ENCODE data around the gene AZGP1. TPM values are rescaled to one million over a fixed set of nuclear protein-coding genes. Genes with fewer than 3 reads are reported as not detected.

AZGP1 gene
- total and polyA plus RNA-seq, 2 of the 13 experiments (the other 11 are each of a cell fraction or from before 2014, with no cell fraction given): 93.8 to 229 TPM

DNA sequence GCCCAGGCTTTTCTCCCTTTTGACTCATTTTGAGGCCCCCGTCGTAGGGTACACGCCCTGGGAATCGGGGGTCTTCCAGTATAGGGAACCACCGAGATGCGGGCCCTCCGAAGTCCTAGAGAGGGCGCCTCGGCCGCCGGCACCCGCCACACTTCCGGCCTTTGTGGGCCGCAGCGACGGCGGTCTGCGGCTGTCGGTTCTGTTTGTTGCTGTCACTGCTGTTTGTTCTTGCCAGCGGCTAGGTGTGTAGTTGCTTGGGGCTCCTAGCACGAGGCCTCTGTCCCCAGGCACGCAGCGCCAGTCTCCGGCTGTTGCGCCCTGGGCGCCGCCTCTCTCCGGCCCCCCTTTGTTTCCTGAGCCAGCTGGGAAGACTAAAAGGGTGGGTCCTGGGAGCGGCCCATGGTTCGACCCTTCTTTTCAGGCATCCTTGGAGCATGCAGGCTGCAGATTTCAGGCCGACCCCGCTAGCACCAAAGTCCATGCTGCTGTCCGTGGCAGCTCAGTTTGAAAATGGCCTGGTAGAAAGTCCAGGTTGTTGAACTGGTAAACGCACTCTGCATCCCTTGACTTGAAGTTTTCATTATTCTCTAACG lies 21.8 kb upstream of the AZGP1 start (continued):
- TF ChIP-seq, protein P1, sequence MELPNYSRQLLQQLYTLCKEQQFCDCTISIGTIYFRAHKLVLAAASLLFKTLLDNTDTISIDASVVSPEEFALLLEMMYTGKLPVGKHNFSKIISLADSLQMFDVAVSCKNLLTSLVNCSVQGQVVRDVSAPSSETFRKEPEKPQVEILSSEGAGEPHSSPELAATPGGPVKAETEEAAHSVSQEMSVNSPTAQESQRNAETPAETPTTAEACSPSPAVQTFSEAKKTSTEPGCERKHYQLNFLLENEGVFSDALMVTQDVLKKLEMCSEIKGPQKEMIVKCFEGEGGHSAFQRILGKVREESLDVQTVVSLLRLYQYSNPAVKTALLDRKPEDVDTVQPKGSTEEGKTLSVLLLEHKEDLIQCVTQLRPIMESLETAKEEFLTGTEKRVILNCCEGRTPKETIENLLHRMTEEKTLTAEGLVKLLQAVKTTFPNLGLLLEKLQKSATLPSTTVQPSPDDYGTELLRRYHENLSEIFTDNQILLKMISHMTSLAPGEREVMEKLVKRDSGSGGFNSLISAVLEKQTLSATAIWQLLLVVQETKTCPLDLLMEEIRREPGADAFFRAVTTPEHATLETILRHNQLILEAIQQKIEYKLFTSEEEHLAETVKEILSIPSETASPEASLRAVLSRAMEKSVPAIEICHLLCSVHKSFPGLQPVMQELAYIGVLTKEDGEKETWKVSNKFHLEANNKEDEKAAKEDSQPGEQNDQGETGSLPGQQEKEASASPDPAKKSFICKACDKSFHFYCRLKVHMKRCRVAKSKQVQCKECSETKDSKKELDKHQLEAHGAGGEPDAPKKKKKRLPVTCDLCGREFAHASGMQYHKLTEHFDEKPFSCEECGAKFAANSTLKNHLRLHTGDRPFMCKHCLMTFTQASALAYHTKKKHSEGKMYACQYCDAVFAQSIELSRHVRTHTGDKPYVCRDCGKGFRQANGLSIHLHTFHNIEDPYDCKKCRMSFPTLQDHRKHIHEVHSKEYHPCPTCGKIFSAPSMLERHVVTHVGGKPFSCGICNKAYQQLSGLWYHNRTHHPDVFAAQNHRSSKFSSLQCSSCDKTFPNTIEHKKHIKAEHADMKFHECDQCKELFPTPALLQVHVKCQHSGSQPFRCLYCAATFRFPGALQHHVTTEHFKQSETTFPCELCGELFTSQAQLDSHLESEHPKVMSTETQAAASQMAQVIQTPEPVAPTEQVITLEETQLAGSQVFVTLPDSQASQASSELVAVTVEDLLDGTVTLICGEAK (IDR thresholded peaks at IDR 0.05): no peak
- TF ChIP-seq, protein P1 (CRISPR knock-in tag; IDR thresholded peaks at IDR 0.05): peak; percentile 86
- TF ChIP-seq, protein P2, sequence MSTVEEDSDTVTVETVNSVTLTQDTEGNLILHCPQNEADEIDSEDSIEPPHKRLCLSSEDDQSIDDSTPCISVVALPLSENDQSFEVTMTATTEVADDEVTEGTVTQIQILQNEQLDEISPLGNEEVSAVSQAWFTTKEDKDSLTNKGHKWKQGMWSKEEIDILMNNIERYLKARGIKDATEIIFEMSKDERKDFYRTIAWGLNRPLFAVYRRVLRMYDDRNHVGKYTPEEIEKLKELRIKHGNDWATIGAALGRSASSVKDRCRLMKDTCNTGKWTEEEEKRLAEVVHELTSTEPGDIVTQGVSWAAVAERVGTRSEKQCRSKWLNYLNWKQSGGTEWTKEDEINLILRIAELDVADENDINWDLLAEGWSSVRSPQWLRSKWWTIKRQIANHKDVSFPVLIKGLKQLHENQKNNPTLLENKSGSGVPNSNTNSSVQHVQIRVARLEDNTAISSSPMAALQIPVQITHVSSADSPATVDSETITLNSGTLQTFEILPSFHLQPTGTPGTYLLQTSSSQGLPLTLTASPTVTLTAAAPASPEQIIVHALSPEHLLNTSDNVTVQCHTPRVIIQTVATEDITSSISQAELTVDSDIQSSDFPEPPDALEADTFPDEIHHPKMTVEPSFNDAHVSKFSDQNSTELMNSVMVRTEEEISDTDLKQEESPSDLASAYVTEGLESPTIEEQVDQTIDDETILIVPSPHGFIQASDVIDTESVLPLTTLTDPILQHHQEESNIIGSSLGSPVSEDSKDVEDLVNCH (CRISPR knock-in tag; IDR thresholded peaks at IDR 0.05): no peak
- no peak for TF ChIP-seq MAF1 (CRISPR knock-in tag; IDR thresholded peaks at IDR 0.05; ENCODE audit: borderline replicate concordance)
- TF ChIP-seq, protein P3, sequence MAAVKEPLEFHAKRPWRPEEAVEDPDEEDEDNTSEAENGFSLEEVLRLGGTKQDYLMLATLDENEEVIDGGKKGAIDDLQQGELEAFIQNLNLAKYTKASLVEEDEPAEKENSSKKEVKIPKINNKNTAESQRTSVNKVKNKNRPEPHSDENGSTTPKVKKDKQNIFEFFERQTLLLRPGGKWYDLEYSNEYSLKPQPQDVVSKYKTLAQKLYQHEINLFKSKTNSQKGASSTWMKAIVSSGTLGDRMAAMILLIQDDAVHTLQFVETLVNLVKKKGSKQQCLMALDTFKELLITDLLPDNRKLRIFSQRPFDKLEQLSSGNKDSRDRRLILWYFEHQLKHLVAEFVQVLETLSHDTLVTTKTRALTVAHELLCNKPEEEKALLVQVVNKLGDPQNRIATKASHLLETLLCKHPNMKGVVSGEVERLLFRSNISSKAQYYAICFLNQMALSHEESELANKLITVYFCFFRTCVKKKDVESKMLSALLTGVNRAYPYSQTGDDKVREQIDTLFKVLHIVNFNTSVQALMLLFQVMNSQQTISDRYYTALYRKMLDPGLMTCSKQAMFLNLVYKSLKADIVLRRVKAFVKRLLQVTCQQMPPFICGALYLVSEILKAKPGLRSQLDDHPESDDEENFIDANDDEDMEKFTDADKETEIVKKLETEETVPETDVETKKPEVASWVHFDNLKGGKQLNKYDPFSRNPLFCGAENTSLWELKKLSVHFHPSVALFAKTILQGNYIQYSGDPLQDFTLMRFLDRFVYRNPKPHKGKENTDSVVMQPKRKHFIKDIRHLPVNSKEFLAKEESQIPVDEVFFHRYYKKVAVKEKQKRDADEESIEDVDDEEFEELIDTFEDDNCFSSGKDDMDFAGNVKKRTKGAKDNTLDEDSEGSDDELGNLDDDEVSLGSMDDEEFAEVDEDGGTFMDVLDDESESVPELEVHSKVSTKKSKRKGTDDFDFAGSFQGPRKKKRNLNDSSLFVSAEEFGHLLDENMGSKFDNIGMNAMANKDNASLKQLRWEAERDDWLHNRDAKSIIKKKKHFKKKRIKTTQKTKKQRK (IDR thresholded peaks at IDR 0.05; ENCODE audit: low read length): no peak
- TF ChIP-seq, protein P4, sequence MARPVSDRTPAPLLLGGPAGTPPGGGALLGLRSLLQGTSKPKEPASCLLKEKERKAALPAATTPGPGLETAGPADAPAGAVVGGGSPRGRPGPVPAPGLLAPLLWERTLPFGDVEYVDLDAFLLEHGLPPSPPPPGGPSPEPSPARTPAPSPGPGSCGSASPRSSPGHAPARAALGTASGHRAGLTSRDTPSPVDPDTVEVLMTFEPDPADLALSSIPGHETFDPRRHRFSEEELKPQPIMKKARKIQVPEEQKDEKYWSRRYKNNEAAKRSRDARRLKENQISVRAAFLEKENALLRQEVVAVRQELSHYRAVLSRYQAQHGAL (CRISPR knock-in tag; IDR thresholded peaks at IDR 0.05; ENCODE audit: not compliant biosample characterization): peak; percentile 48
- no peak; the same call in 1 of the 2 replicates for TF ChIP-seq CCDC6 (CRISPR knock-in tag; IDR thresholded peaks at IDR 0.05)
- TF ChIP-seq KDM4B (CRISPR knock-in tag; IDR thresholded peaks at IDR 0.05): peak; percentile 84
- TF ChIP-seq ZNF264 (CRISPR knock-in tag; IDR thresholded peaks at IDR 0.05): peak; percentile 76
- peak; percentile 79 for TF ChIP-seq KDM3A (CRISPR knock-in tag; IDR thresholded peaks at IDR 0.05; ENCODE audit: low read depth)
- peak; percentile 43 for TF ChIP-seq MED8 (CRISPR knock-in tag; IDR thresholded peaks at IDR 0.05; ENCODE audit: insufficient replicate concordance)
- peak; percentile 87 for TF ChIP-seq SALL1 (CRISPR knock-in tag; IDR thresholded peaks at IDR 0.05)

All from HepG2 (cell line).